ENCODE measurements around the gene GUCY2F. TPM values are rescaled to one million over a fixed set of nuclear protein-coding genes. Genes with fewer than 3 reads are reported as not detected.

Gene GUCY2F
- total RNA-seq, 3 donors from 2014 or later = not detected

DNA sequence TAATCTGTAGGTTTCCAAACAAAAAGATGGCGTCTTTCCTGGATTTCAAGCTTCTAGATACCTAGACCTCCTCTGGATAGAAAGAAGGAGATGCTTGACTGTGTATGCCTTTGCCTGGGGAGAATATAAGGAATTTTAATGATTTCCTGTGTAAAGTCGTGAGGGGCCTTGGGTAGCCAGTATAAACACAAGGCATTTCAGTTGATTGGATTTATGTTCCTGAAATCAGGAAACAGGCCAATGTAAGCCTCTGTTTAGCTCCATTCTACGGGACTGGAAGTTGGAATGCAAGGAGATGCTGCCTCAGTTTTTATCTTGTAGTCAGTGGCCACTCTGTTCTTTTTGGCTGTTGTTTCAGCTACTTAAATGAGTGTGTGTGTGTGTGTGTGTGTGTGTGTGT is 137.2 kb downstream of the GUCY2F start:
- no peaks in the 10 kb centered on the region for H3K9me3 Mint-ChIP-seq
- no peak overlapping the region for H3K4me3 Mint-ChIP-seq
- no peaks in the 10 kb centered on the region for H3K27me3 Mint-ChIP-seq (ENCODE audit: low read depth)
- no peaks in the 10 kb centered on the region for H3K4me1 Mint-ChIP-seq (ENCODE audit: low read depth)
- ATAC-seq (no peak), DNase-seq (no peak)
- H3K36me3 Mint-ChIP-seq (ENCODE audit: insufficient read depth) = no peaks in the 10 kb centered on the region

- Mint-ChIP-seq H3K9me3 (no peaks in the 10 kb centered on the region), H3K4me1 (ENCODE audit: low read depth) (no peaks in the 10 kb centered on the region), H3K27me3 (ENCODE audit: low read depth) (no peaks in the 10 kb centered on the region), H3K36me3 (ENCODE audit: insufficient read depth) (no peaks in the 10 kb centered on the region), H3K4me3 (no peak overlapping the region)
- DNase-seq = no peak
- ATAC-seq = no peak
These were observed 137.8 kb downstream of the GUCY2F start for GRCh38 chrX:109344101-109344500.

- DNase-seq = no peak
- Mint-ChIP-seq H3K4me3 (no peak overlapping the region), H3K9me3 (no peaks in the 10 kb centered on the region), H3K4me1 (ENCODE audit: low read depth) (no peaks in the 10 kb centered on the region), H3K36me3 (ENCODE audit: insufficient read depth) (no peaks in the 10 kb centered on the region), H3K27me3 (ENCODE audit: low read depth) (no peaks in the 10 kb centered on the region)
- ATAC-seq = no peak
These were observed 138.2 kb downstream of the GUCY2F start for GRCh38 chrX:109343671-109344070.

- H3K36me3 Mint-ChIP-seq (ENCODE audit: insufficient read depth) = no peaks in the 10 kb centered on the region
- no peak for ATAC-seq
- DNase-seq = no peak
- no peaks in the 10 kb centered on the region for H3K27me3 Mint-ChIP-seq (ENCODE audit: low read depth)
- H3K4me1 Mint-ChIP-seq (ENCODE audit: low read depth) = no peaks in the 10 kb centered on the region
- H3K9me3 Mint-ChIP-seq = peaks cover 10% of the 10 kb centered on the region
- H3K4me3 Mint-ChIP-seq = no peak overlapping the region
These were observed 145.7 kb downstream of the GUCY2F start for GRCh38 chrX:109336141-109336540.

DNA sequence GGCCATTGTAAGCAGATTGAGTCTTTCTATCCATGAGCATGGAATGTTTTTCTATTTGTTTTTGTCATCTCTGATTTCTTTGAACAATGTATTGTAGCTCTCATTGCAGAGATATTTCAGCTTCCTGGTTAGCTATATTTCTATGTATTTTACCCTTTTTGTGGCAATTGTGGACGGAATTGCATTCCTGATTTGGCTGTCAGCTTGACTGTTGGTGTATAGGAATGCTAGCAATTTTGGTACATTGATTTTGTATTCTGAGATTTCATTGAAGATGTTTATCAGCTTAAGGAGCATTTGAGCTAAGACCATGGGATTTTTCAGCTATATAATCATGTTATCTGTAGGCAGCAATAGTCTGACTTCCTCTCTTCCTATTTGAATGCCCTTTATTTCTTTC is 154.6 kb downstream of the GUCY2F start:
- no peak overlapping the region for H3K4me3 Mint-ChIP-seq
- H3K27me3 Mint-ChIP-seq (ENCODE audit: low read depth) = no peaks in the 10 kb centered on the region
- no peaks in the 10 kb centered on the region for H3K9me3 Mint-ChIP-seq
- H3K4me1 Mint-ChIP-seq (ENCODE audit: low read depth) = no peaks in the 10 kb centered on the region
- DNase-seq = no peak
- ATAC-seq = no peak
- no peaks in the 10 kb centered on the region for H3K36me3 Mint-ChIP-seq (ENCODE audit: insufficient read depth)

Other genes with a start within 250 kb of the GUCY2F start
- 10 to 100 TPM; 13.2 to 16.7 (median 15.9) TPM for gene NXT2, start 54.8 kb upstream of the GUCY2F start, total RNA-seq
- gene KCNE5, start 143.1 kb upstream of the GUCY2F start, total RNA-seq = under 1 TPM; 0.46 to 0.69 (median 0.57) TPM